Osteoblast (primary cell): ENCODE results near the gene MUC5AC. TPM values are rescaled to one million over a fixed set of nuclear protein-coding genes. Genes with fewer than 3 reads are reported as not detected.
"Not testable (repeated sequence)": the region's sequence is repeated elsewhere in the genome, so short reads cannot be mapped to it uniquely, and the experiment has no call there.

Experiments used
- DNase-seq: peaks from one replicate; pipeline ENCODE4 v3.0.0; 2011; ENCODE audit warnings: low spot score, mixed read lengths; ENCODE audit not compliant: insufficient read length; ENCODE audit errors: missing footprints
- H2AFZ ChIP-seq: 2 replicates; pipeline ENCODE4 v1.6.0; 2011; ENCODE audit warnings: mild to moderate bottlenecking, low read length
- H3K27ac ChIP-seq: 2 replicates; pipeline ENCODE4 v1.5.1; 2011; ENCODE audit warnings: mild to moderate bottlenecking, low read depth, low read length, moderate library complexity
- H3K27me3 ChIP-seq: 2 replicates; pipeline ENCODE4 v1.6.0; 2012; ENCODE audit warnings: mild to moderate bottlenecking, control low read depth, inconsistent platforms, low read length, moderate library complexity; ENCODE audit not compliant: insufficient read depth
- H3K36me3 ChIP-seq: 2 replicates; pipeline ENCODE4 v1.5.1; 2011; ENCODE audit warnings: mild to moderate bottlenecking, low read length, control low read depth, moderate library complexity; ENCODE audit not compliant: insufficient read depth
- H3K4me1 ChIP-seq: 2 replicates; pipeline ENCODE4 v1.5.1; 2011; ENCODE audit warnings: mild to moderate bottlenecking, low read length, control low read depth, moderate library complexity; ENCODE audit not compliant: insufficient read depth
- H3K4me2 ChIP-seq: 2 replicates; pipeline ENCODE4 v1.6.0; 2011; ENCODE audit warnings: mild to moderate bottlenecking, low read length; ENCODE audit not compliant: insufficient read depth
- H3K4me3 ChIP-seq: fragments of 200-600 bp; sonication (generic); 3 replicates; pipeline ENCODE4 v1.5.1; 2012; ENCODE audit warnings: mild to moderate bottlenecking, low read length, inconsistent platforms; ENCODE audit not compliant: insufficient read depth
- H3K79me2 ChIP-seq: 2 replicates; pipeline ENCODE4 v1.6.0; 2012; ENCODE audit warnings: mild to moderate bottlenecking, low read length, control low read depth, inconsistent platforms; ENCODE audit not compliant: insufficient read depth
- H3K9me3 ChIP-seq: 2 replicates; pipeline ENCODE4 v1.5.1; 2011; ENCODE audit warnings: low read depth, low read length, control low read depth
- H4K20me1 ChIP-seq: 2 replicates; pipeline ENCODE4 v1.6.0; 2012; ENCODE audit warnings: mild to moderate bottlenecking, low read length, control low read depth; ENCODE audit not compliant: insufficient read depth
- total RNA-seq: library from RNA; depleted of rRNA; stranded (reverse); fragments of >200 nt; gene quantifications from 2 replicates; pipeline ENCODE4 v1.2.3, GENCODE V29; 2012

The MUC5AC gene
- total RNA-seq, 1 donor: not detected

DNA sequence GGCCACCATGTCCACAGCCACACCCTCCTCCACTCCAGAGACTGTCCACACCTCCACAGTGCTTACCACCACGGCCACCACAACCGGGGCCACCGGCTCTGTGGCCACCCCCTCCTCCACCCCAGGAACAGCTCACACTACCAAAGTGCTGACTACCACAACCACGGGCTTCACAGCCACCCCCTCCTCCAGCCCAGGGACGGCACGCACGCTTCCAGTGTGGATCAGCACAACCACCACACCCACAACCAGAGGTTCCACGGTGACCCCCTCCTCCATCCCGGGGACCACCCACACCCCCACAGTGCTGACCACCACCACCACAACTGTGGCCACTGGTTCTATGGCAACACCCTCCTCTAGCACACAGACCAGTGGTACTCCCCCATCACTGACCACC, 86.8 kb downstream of the MUC5AC start:
- not testable (repeated sequence) for H3K9me3 ChIP-seq, H3K36me3 ChIP-seq, H3K27me3 ChIP-seq, H3K4me2 ChIP-seq, H2AFZ ChIP-seq, DNase-seq, H4K20me1 ChIP-seq, H3K27ac ChIP-seq, H3K4me1 ChIP-seq, H3K4me3 ChIP-seq, H3K79me2 ChIP-seq

DNA sequence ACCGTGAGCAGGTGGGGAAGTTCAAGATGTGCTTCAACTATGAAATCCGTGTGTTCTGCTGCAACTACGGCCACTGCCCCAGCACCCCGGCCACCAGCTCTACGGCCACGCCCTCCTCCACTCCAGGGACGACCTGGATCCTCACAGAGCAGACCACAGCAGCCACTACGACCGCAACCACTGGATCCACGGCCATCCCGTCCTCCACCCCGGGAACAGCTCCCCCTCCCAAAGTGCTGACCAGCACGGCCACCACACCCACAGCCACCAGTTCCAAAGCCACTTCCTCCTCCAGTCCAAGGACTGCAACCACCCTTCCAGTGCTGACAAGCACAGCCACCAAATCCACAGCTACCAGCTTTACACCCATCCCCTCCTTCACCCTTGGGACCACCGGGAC, 88.0 kb downstream of the MUC5AC start:
- H2AFZ ChIP-seq, DNase-seq, H3K9me3 ChIP-seq, H3K27ac ChIP-seq, H3K4me3 ChIP-seq, H4K20me1 ChIP-seq, H3K36me3 ChIP-seq, H3K4me1 ChIP-seq, H3K4me2 ChIP-seq, H3K79me2 ChIP-seq, H3K27me3 ChIP-seq: not testable (repeated sequence)

DNA sequence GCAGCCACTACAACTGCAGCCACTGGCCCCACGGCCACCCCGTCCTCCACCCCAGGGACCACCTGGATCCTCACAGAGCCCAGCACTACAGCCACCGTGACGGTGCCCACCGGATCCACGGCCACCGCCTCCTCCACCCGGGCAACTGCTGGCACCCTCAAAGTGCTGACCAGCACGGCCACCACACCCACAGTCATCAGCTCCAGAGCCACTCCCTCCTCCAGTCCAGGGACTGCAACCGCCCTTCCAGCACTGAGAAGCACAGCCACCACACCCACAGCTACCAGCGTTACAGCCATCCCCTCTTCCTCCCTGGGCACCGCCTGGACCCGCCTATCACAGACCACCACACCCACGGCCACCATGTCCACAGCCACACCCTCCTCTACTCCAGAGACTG, 88.5 kb downstream of the MUC5AC start:
- not testable (repeated sequence) for H3K27me3 ChIP-seq, H2AFZ ChIP-seq, DNase-seq, H3K9me3 ChIP-seq, H3K4me1 ChIP-seq, H3K79me2 ChIP-seq, H4K20me1 ChIP-seq, H3K4me2 ChIP-seq, H3K27ac ChIP-seq, H3K36me3 ChIP-seq, H3K4me3 ChIP-seq

DNA sequence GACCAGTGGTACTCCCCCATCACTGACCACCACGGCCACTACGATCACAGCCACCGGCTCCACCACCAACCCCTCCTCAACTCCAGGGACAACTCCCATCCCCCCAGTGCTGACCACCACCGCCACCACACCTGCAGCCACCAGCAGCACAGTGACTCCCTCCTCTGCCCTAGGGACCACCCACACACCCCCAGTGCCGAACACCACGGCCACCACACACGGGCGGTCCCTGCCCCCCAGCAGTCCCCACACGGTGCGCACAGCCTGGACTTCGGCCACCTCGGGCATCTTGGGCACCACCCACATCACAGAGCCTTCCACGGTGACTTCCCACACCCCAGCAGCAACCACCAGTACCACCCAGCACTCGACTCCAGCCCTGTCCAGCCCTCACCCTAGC, 89.3 kb downstream of the MUC5AC start:
- not testable (repeated sequence) for H2AFZ ChIP-seq, H3K4me2 ChIP-seq, H3K27ac ChIP-seq, H3K4me1 ChIP-seq, H3K36me3 ChIP-seq, H3K9me3 ChIP-seq, H3K4me3 ChIP-seq, H3K27me3 ChIP-seq, H3K79me2 ChIP-seq, DNase-seq, H4K20me1 ChIP-seq

DNA sequence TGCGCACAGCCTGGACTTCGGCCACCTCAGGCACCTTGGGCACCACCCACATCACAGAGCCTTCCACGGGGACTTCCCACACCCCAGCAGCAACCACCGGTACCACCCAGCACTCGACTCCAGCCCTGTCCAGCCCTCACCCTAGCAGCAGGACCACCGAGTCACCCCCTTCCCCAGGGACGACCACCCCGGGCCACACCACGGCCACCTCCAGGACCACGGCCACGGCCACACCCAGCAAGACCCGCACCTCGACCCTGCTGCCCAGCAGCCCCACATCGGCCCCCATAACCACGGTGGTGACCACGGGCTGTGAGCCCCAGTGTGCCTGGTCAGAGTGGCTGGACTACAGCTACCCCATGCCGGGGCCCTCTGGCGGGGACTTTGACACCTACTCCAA, 91.2 kb downstream of the MUC5AC start:
- H3K27me3 ChIP-seq, H3K4me1 ChIP-seq, H3K9me3 ChIP-seq: not testable (repeated sequence)

DNA sequence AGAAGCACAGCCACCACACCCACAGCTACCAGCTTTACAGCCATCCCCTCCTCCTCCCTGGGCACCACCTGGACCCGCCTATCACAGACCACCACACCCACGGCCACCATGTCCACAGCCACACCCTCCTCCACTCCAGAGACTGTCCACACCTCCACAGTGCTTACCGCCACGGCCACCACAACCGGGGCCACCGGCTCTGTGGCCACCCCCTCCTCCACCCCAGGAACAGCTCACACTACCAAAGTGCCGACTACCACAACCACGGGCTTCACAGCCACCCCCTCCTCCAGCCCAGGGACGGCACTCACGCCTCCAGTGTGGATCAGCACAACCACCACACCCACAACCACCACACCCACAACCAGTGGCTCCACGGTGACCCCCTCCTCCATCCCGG, 92.7 kb downstream of the MUC5AC start:
- H3K9me3 ChIP-seq, H3K4me1 ChIP-seq, DNase-seq, H3K79me2 ChIP-seq, H2AFZ ChIP-seq, H4K20me1 ChIP-seq, H3K27ac ChIP-seq, H3K27me3 ChIP-seq, H3K4me3 ChIP-seq, H3K4me2 ChIP-seq, H3K36me3 ChIP-seq: not testable (repeated sequence)

More for the DNA sequence above, 91.2 kb downstream of the MUC5AC start:
- H3K36me3 ChIP-seq, H3K4me3 ChIP-seq, H3K79me2 ChIP-seq, DNase-seq, H2AFZ ChIP-seq, H4K20me1 ChIP-seq, H3K27ac ChIP-seq, H3K4me2 ChIP-seq: not testable (repeated sequence)

Other genes with a start within 250 kb of the MUC5AC start
- 43.9 and 48.9 TPM in 2 replicates for gene CHID1, start 247.1 kb upstream of the MUC5AC start, total RNA-seq
- 48.0 and 50.7 TPM in 2 replicates for gene AP2A2, start 232.1 kb upstream of the MUC5AC start, total RNA-seq
- not detected in 2 replicates for gene MUC6, start 121.2 kb upstream of the MUC5AC start, total RNA-seq
- gene MUC2, start 83.1 kb upstream of the MUC5AC start, total RNA-seq: not detected in 2 replicates
- gene MUC5B, start 65.1 kb downstream of the MUC5AC start, total RNA-seq: not detected in 2 replicates
- 30.8 and 35.9 TPM in 2 replicates for gene TOLLIP, start 151.7 kb downstream of the MUC5AC start, total RNA-seq
- 0.36 TPM in 1 of 2 replicates, not detected in the other for gene BRSK2, start 232.0 kb downstream of the MUC5AC start, total RNA-seq